ENCODE data around the gene OR2A25.
"Not testable (repeated sequence)": the region's sequence is repeated elsewhere in the genome, so short reads cannot be mapped to it uniquely, and the experiment has no call there.

Gene OR2A25

GRCh38 chr7:144069511-144069910, at the start of gene OR2A25:
OR2A25 (plus strand) TSS chr7:144069811; CDS start chr7:144074220, 4,409 bp downstream.
- no peak for DNase-seq (ENCODE audit: low read depth)

GRCh38 chr7:144020340-144020739, 49.3 kb upstream of the OR2A25 start:
- no peak for DNase-seq (ENCODE audit: low read depth)

- DNase-seq (ENCODE audit: low read depth): no peak
Observed at GRCh38 chr7:144022169-144022568, 47.4 kb upstream of the OR2A25 start.

GRCh38 chr7:144023171-144023827, 46.3 kb upstream of the OR2A25 start:
- DNase-seq (ENCODE audit: low read depth): no peak

- no peak for DNase-seq (ENCODE audit: low read depth)
Observed at GRCh38 chr7:144024213-144024612, 45.4 kb upstream of the OR2A25 start.

- no peak for DNase-seq (ENCODE audit: low read depth)
Observed at GRCh38 chr7:144026203-144026883, 43.3 kb upstream of the OR2A25 start.

GRCh38 chr7:144027070-144027469, 42.5 kb upstream of the OR2A25 start:
- DNase-seq (ENCODE audit: low read depth): no peak

GRCh38 chr7:144027974-144028373, 41.6 kb upstream of the OR2A25 start:
- no peak for DNase-seq (ENCODE audit: low read depth)

- DNase-seq (ENCODE audit: low read depth): no peak
Observed at GRCh38 chr7:144028547-144028946, 41.1 kb upstream of the OR2A25 start.

- no peak for DNase-seq (ENCODE audit: low read depth)
Observed at GRCh38 chr7:144032516-144032915, 37.1 kb upstream of the OR2A25 start.

GRCh38 chr7:144032985-144033709, 36.5 kb upstream of the OR2A25 start:
- DNase-seq (ENCODE audit: low read depth): no peak

GRCh38 chr7:144035385-144035784, 34.2 kb upstream of the OR2A25 start:
- no peak for DNase-seq (ENCODE audit: low read depth)

- DNase-seq (ENCODE audit: low read depth): no peak
Observed at GRCh38 chr7:144036302-144036885, 33.2 kb upstream of the OR2A25 start.

GRCh38 chr7:144037414-144038035, 32.1 kb upstream of the OR2A25 start:
- no peak for DNase-seq (ENCODE audit: low read depth)

GRCh38 chr7:144038887-144039286, 30.7 kb upstream of the OR2A25 start:
- no peak for DNase-seq (ENCODE audit: low read depth)

- DNase-seq (ENCODE audit: low read depth): no peak
Observed at GRCh38 chr7:144048648-144049047, 21.0 kb upstream of the OR2A25 start, which contains the start of gene OR2A5. OR2A5 (plus strand) TSS chr7:144048948; CDS start chr7:144050402, 1,454 bp downstream.

GRCh38 chr7:144049491-144049890, 20.1 kb upstream of the OR2A25 start:
- DNase-seq (ENCODE audit: low read depth): no peak

- DNase-seq (ENCODE audit: low read depth): no peak
Observed at GRCh38 chr7:144050093-144050492, 19.5 kb upstream of the OR2A25 start.

GRCh38 chr7:144050884-144051283, 18.7 kb upstream of the OR2A25 start:
- DNase-seq (ENCODE audit: low read depth): not testable (repeated sequence)

- no peak for DNase-seq (ENCODE audit: low read depth)
Observed at GRCh38 chr7:144057954-144058353, 11.7 kb upstream of the OR2A25 start.

- no peak for DNase-seq (ENCODE audit: low read depth)
Observed at GRCh38 chr7:144063710-144064109, 5.9 kb upstream of the OR2A25 start.

GRCh38 chr7:144069953-144070352, 342 bp downstream of the OR2A25 start:
- DNase-seq (ENCODE audit: low read depth): no peak
